IMR-90 (cell line): Measurements from ENCODE around the gene MAN1A2. TPM values are rescaled to one million over a fixed set of nuclear protein-coding genes. Genes with fewer than 3 reads are reported as not detected.
A peak's percentile ranks its signal among the peaks of the same experiment; 100 is the strongest.
"Not testable (repeated sequence)": the region's sequence is repeated elsewhere in the genome, so short reads cannot be mapped to it uniquely, and the experiment has no call there.

Experiments
- ATAC-seq: fragments of 200-7000 bp; cut with Tn5 transposase; 2 replicates; pipeline ENCODE4 v1.9.1; 2020; ENCODE audit warnings: low read depth, mild to moderate bottlenecking, moderate library complexity
- BruUV-seq: library from RNA; stranded (reverse); fragments of 400-500 nt; replicated peaks from 2 replicates; lab custom pipeline; 2021; lab: Mats Ljungman, UMichigan
- CTCF ChIA-PET: fragments of 300-600 bp; formaldehyde crosslinking; extraction: SDS; loops from one replicate; lab custom pipeline; 2021; ENCODE audit warnings: antibody characterized with exemption; lab: Yijun Ruan, JAX
- POLR2A ChIA-PET: fragments of 300-600 bp; sonication (Branson Sonifier 250); formaldehyde crosslinking; loops from one replicate; lab custom pipeline; 2022; ENCODE audit warnings: antibody characterized with exemption; ENCODE audit not compliant: unreplicated experiment; lab: Charles Lee
- DNase-seq: peaks from one replicate; pipeline ENCODE4 v3.0.0; 2013
- H2AFZ ChIP-seq: replicated peaks from 2 replicates; pipeline ENCODE3; 2013; ENCODE audit warnings: low read length, mild to moderate bottlenecking; ENCODE audit not compliant: poor library complexity
- H2AK5ac ChIP-seq: 2 replicates; pipeline ENCODE4 v1.6.1; 2013; ENCODE audit warnings: low read depth, low read length, inconsistent platforms
- H2AK9ac ChIP-seq: replicated peaks from 2 replicates; pipeline ENCODE3; 2013; ENCODE audit warnings: mild to moderate bottlenecking, low read depth, low read length, moderate library complexity; ENCODE audit not compliant: poor library complexity
- H2BK120ac ChIP-seq: 2 replicates; pipeline ENCODE4 v1.6.1; 2013; ENCODE audit warnings: low read depth, low read length, inconsistent platforms
- H2BK15ac ChIP-seq: 3 replicates; pipeline ENCODE4 v1.6.1; 2013; ENCODE audit warnings: low read depth, low read length, inconsistent platforms
- H2BK20ac ChIP-seq: 2 replicates; pipeline ENCODE4 v1.6.1; 2013; ENCODE audit warnings: low read depth, mild to moderate bottlenecking, inconsistent platforms, low read length, moderate library complexity
- H2BK5ac ChIP-seq: 2 replicates; pipeline ENCODE4 v1.6.1; 2013; ENCODE audit warnings: mild to moderate bottlenecking, low read depth, low read length, inconsistent platforms; ENCODE audit not compliant: poor library complexity, severe bottlenecking
- H3K14ac ChIP-seq: replicated peaks from 2 replicates; pipeline ENCODE4 v1.6.1; 2013; ENCODE audit warnings: low read depth, low read length, inconsistent platforms
- H3K18ac ChIP-seq: 2 replicates; pipeline ENCODE4 v1.6.1; 2013; ENCODE audit warnings: low read depth, low read length, control low read depth
- H3K23ac ChIP-seq: 2 replicates; pipeline ENCODE4 v1.6.1; 2013; ENCODE audit warnings: low read depth, low read length, inconsistent platforms
- H3K27ac ChIP-seq: 2 replicates; pipeline ENCODE4 v1.5.1; 2013; ENCODE audit warnings: mild to moderate bottlenecking, control low read depth, low read length; ENCODE audit not compliant: insufficient read depth
- H3K27me3 ChIP-seq: 2 replicates; pipeline ENCODE4 v1.6.1; 2013; ENCODE audit warnings: low read length; ENCODE audit not compliant: control insufficient read depth, insufficient read depth
- H3K36me3 ChIP-seq: 2 replicates; pipeline ENCODE4 v1.6.1; 2013; ENCODE audit warnings: low read length, mixed read lengths; ENCODE audit not compliant: control insufficient read depth, insufficient read depth
- H3K4ac ChIP-seq: 2 replicates; pipeline ENCODE4 v1.6.1; 2013; ENCODE audit warnings: low read depth, low read length, inconsistent platforms
- H3K4me1 ChIP-seq: 2 replicates; pipeline ENCODE4 v1.6.1; 2013; ENCODE audit warnings: low read length, mixed read lengths; ENCODE audit not compliant: control insufficient read depth, insufficient read depth
- H3K4me2 ChIP-seq: 2 replicates; pipeline ENCODE4 v1.6.1; 2013; ENCODE audit warnings: low read depth, mild to moderate bottlenecking, control low read depth, low read length, moderate library complexity
- H3K4me3 ChIP-seq: 2 replicates; pipeline ENCODE4 v1.5.1; 2013; ENCODE audit warnings: low read depth, mild to moderate bottlenecking, control low read depth, low read length, moderate library complexity; ENCODE audit not compliant: insufficient read depth
- H3K56ac ChIP-seq: 2 replicates; pipeline ENCODE4 v1.6.1; 2013; ENCODE audit warnings: low read length, inconsistent platforms; ENCODE audit not compliant: insufficient read depth; ENCODE audit errors: extremely low read depth
- H3K79me1 ChIP-seq, 2 experiments: 2 replicates each; pipeline ENCODE4 v1.6.1; 2013; ENCODE audit warnings: low read length in 2 of 2, inconsistent platforms in 1 of 2, low read depth in 1 of 2
- H3K9ac ChIP-seq: 2 replicates; pipeline ENCODE4 v1.6.1; 2013; ENCODE audit warnings: low read depth, low read length, control low read depth
- H3K9me1 ChIP-seq: 2 replicates; pipeline ENCODE4 v1.6.1; 2013; ENCODE audit warnings: low read length, inconsistent platforms; ENCODE audit not compliant: insufficient read depth
- H3K9me3 ChIP-seq: 2 replicates; pipeline ENCODE4 v1.6.1; 2013; ENCODE audit warnings: low read length; ENCODE audit not compliant: control insufficient read depth, insufficient read depth
- H4K20me1 ChIP-seq: 2 replicates; pipeline ENCODE4 v1.6.1; 2013; ENCODE audit warnings: low read length, inconsistent platforms; ENCODE audit not compliant: insufficient read depth
- H4K5ac ChIP-seq: 2 replicates; pipeline ENCODE4 v1.6.1; 2013; ENCODE audit warnings: mild to moderate bottlenecking, low read depth, low read length, control low read depth
- H4K8ac ChIP-seq, 2 experiments: 2 replicates each; pipeline ENCODE4 v1.6.1; 2013; ENCODE audit warnings: low read depth in 2 of 2, low read length in 2 of 2, control low read depth in 1 of 2, inconsistent platforms in 1 of 2
- H4K91ac ChIP-seq: 2 replicates; pipeline ENCODE4 v1.6.1; 2013; ENCODE audit warnings: low read depth, low read length, inconsistent platforms; ENCODE audit not compliant: insufficient read depth
- MAFK ChIP-seq: IDR thresholded peaks from 2 replicates; pipeline ENCODE4 v1.6.1; 2012; ENCODE audit warnings: low read depth, low read length, improper control_type of control experiment
- MXI1 ChIP-seq: IDR thresholded peaks from 2 replicates; pipeline ENCODE4 v1.6.1; 2012; ENCODE audit warnings: low read depth, mild to moderate bottlenecking, low read length, moderate library complexity, borderline replicate concordance
- RAD21 ChIP-seq: IDR thresholded peaks from 2 replicates; pipeline ENCODE4 v1.6.1; 2012; ENCODE audit warnings: low read length, improper control_type of control experiment
- dilution Hi-C: fragments of 300-500 bp; cut with HindIII; formaldehyde crosslinking; loops from one replicate; pipeline ENCODE4 v1.14.3; 2018; ENCODE audit warnings: low sequenced_read_pairs; ENCODE audit not compliant: unreplicated experiment
- in situ Hi-C: fragments of 300-500 bp; cut with MboI; formaldehyde crosslinking; loops from 3 replicates; pipeline ENCODE4 v1.14.3; 2019; ENCODE audit warnings: low sequenced_read_pairs, inconsistent platforms, mixed read lengths
- intact Hi-C: fragments of 100-400 bp; cut with micrococcal nuclease; formaldehyde crosslinking; loops from 2 replicates; pipeline ENCODE4 v1.10.0; 2022
- polyA plus RNA-seq, 3 experiments: library from polyadenylated mRNA; depleted of rRNA; stranded (reverse); fragments of >200 nt; gene quantifications; 2 replicates each; pipeline ENCODE4 v1.2.3, GENCODE V29; 2012; ENCODE audit warnings: low replicate concordance in 1 of 3
- total RNA-seq: library from RNA; depleted of rRNA; stranded (reverse); fragments of >200 nt; gene quantifications from 2 replicates; pipeline ENCODE4 v1.2.3, GENCODE V29; 2012

Gene MAN1A2
- total and polyA plus RNA-seq, 2 of the 4 experiments (the other 2 are of a cell fraction): 12.4 to 29.4 TPM

DNA sequence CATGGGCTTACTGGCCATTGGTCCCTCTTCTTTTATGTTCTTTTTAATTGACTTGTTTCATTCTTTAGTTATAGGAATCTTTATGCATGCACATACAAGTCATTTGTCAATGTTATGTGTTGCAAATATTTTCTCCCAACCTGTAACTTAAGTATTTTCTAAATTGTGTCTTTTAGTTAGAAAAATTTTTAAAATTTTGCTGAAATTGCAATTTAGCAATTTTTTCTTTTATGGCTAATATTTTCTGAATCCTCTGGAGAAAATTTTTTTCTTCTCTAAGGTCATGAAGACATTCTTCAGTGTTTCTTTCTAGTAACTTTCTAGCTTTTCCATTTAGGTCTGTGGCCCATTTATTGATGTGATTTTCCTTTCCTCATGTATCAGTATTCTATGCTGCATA is 189.7 kb downstream of the MAN1A2 start:
- no peak overlapping the region for H3K4me2 ChIP-seq
- DNase-seq (no peak), ATAC-seq (no peak)
- H2BK5ac ChIP-seq: no peak overlapping the region
- H3K4me1 ChIP-seq: no peaks in the 10 kb centered on the region
- H2BK20ac ChIP-seq: no peak overlapping the region
- H2AFZ ChIP-seq: no peak overlapping the region
- H3K79me1 ChIP-seq: no peaks in the 10 kb centered on the region
- no peak overlapping the region for H3K27ac ChIP-seq
- intact Hi-C loops (no loop called here), dilution Hi-C loops (no loop called here), in situ Hi-C loops (no loop called here)
- peak; percentile 82 for TF ChIP-seq MAFK
- TF ChIP-seq MXI1: no peak
- no peak for TF ChIP-seq RAD21
- CTCF ChIA-PET: no interaction called here
- H2AK9ac ChIP-seq: no peak overlapping the region
- H3K9me1 ChIP-seq: no peaks in the 10 kb centered on the region
- no peak overlapping the region for H3K23ac ChIP-seq
- H3K9ac ChIP-seq: no peak overlapping the region
- H2BK15ac ChIP-seq: no peak overlapping the region
- BruUV-seq: no TSS peak
- no peak overlapping the region for H3K56ac ChIP-seq
- H3K36me3 ChIP-seq: no peaks in the 10 kb centered on the region
- H2AK5ac ChIP-seq: no peak overlapping the region
- peaks cover 11% of the 10 kb centered on the region for H3K27me3 ChIP-seq
- no peak overlapping the region for H2BK120ac ChIP-seq
- H4K8ac ChIP-seq: no peak overlapping the region
- no peak overlapping the region for H4K5ac ChIP-seq
- no peak overlapping the region for H3K14ac ChIP-seq
- no peaks in the 10 kb centered on the region for H4K20me1 ChIP-seq
- peaks cover 2% of the 10 kb centered on the region for H3K9me3 ChIP-seq
- no peak overlapping the region for H3K4me3 ChIP-seq
- POLR2A ChIA-PET: no interaction called here
- H3K18ac ChIP-seq: no peak overlapping the region
- no peak overlapping the region for H3K4ac ChIP-seq
- no peak overlapping the region for H4K91ac ChIP-seq

GRCh38 chr1:117558451-117558850 is 191.2 kb downstream of the MAN1A2 start:
- ATAC-seq, intact Hi-C loops, H2AK5ac ChIP-seq, H2AFZ ChIP-seq, H3K18ac ChIP-seq, in situ Hi-C loops, H4K20me1 ChIP-seq, H4K91ac ChIP-seq, H3K23ac ChIP-seq, H3K9me3 ChIP-seq, H3K56ac ChIP-seq, H3K14ac ChIP-seq, H3K27ac ChIP-seq, H4K5ac ChIP-seq, H2BK120ac ChIP-seq, CTCF ChIA-PET, H3K9me1 ChIP-seq, dilution Hi-C loops, H2BK15ac ChIP-seq, H3K9ac ChIP-seq, H3K4ac ChIP-seq, H3K4me1 ChIP-seq, H2AK9ac ChIP-seq, H2BK5ac ChIP-seq, H3K36me3 ChIP-seq, DNase-seq, H3K79me1 ChIP-seq, H3K4me3 ChIP-seq, H2BK20ac ChIP-seq, BruUV-seq, POLR2A ChIA-PET, H4K8ac ChIP-seq, H3K4me2 ChIP-seq: not testable (repeated sequence)
- H3K27me3 ChIP-seq: peaks cover 18% of the 10 kb centered on the region
